Smooth muscle cell (in vitro differentiated cells): ENCODE data around the gene OR1B1. TPM values are rescaled to one million over a fixed set of nuclear protein-coding genes. Genes with fewer than 3 reads are reported as not detected.

Experiments
- DNase-seq: peaks from one replicate; lab custom pipeline; 2025; ENCODE audit not compliant: unreplicated experiment; lab: John Stamatoyannopoulos, UW
- H2AFZ ChIP-seq: fragments of 200-600 bp; sonication (generic); 2 replicates; pipeline ENCODE4 v1.6.0; 2016; ENCODE audit warnings: antibody characterized with exemption, low read depth, mild to moderate bottlenecking
- H3F3A ChIP-seq: fragments of 200-600 bp; sonication (generic); 2 replicates; pipeline ENCODE4 v1.6.0; 2017; ENCODE audit warnings: antibody characterized with exemption, low read depth
- H3K27ac ChIP-seq: fragments of 200-600 bp; sonication (generic); 2 replicates; pipeline ENCODE4 v1.5.1; 2016; ENCODE audit warnings: low read depth, mild to moderate bottlenecking
- H3K27me3 ChIP-seq: fragments of 200-600 bp; sonication (generic); 2 replicates; pipeline ENCODE4 v1.6.1; 2016; ENCODE audit warnings: low read depth, mild to moderate bottlenecking
- H3K36me3 ChIP-seq: fragments of 200-600 bp; sonication (generic); 2 replicates; pipeline ENCODE4 v1.5.1; 2016; ENCODE audit warnings: low read depth
- H3K4me1 ChIP-seq: fragments of 200-600 bp; sonication (generic); 2 replicates; pipeline ENCODE4 v1.5.1; 2016; ENCODE audit warnings: low read depth
- H3K4me2 ChIP-seq: fragments of 200-600 bp; sonication (generic); 2 replicates; pipeline ENCODE4 v1.6.0; 2016; ENCODE audit warnings: mild to moderate bottlenecking
- H3K4me3 ChIP-seq: fragments of 200-600 bp; sonication (generic); 2 replicates; pipeline ENCODE4 v1.5.1; 2016; ENCODE audit warnings: mild to moderate bottlenecking
- H3K79me2 ChIP-seq: fragments of 200-600 bp; sonication (generic); 2 replicates; pipeline ENCODE4 v1.6.0; 2016; ENCODE audit warnings: low read depth, mild to moderate bottlenecking
- H3K9ac ChIP-seq: fragments of 200-600 bp; sonication (generic); 2 replicates; pipeline ENCODE4 v1.6.0; 2016; ENCODE audit warnings: low read depth
- H3K9me3 ChIP-seq: fragments of 200-600 bp; sonication (generic); replicated peaks from 2 replicates; pipeline ENCODE4 v1.5.1; 2016; ENCODE audit warnings: low read depth
- H4K20me1 ChIP-seq: fragments of 200-600 bp; sonication (generic); 2 replicates; pipeline ENCODE4 v1.6.0; 2016; ENCODE audit warnings: low read depth
- CTCF ChIP-seq: fragments of 200-600 bp; sonication (generic); IDR thresholded peaks from 2 replicates; pipeline ENCODE4 v1.5.1; 2017; ENCODE audit warnings: borderline replicate concordance, mild to moderate bottlenecking, antibody characterized with exemption; ENCODE audit not compliant: insufficient read depth, poor library complexity, severe bottlenecking
- WGBS: methylation state at CpG from one replicate; pipeline ENCODE4 v1.1.7; 2016; ENCODE audit warnings: low lambda C conversion rate; 5-methylcytosine and 5-hydroxymethylcytosine counted together
- polyA plus RNA-seq: library from polyadenylated mRNA; unstranded; fragments of >200 nt; fragmentation: Nextera tagmentation; extraction: Ambion mirVana; gene quantifications from 2 replicates; pipeline ENCODE4 v1.2.1, GENCODE V29; 2016
- total RNA-seq: library from RNA; depleted of rRNA; stranded (reverse); fragments of >200 nt; gene quantifications from 2 replicates; pipeline ENCODE4 v1.2.3, GENCODE V29; 2014

The OR1B1 gene
- total and polyA plus RNA-seq, 2 experiments from 2014 or later = not detected

GRCh38 chr9:122661416-122661815 lies 4.0 kb upstream of the OR1B1 start, which contains the start of gene OR1L1:
OR1L1 (plus strand) TSS chr9:122661716; CDS start chr9:122661716, 0 bp downstream.
- no peak within 1 kb of the TSS for H3K4me3 ChIP-seq
- TF ChIP-seq CTCF = no peak
- no peaks in the 10 kb centered on the region for H3K79me2 ChIP-seq
- no peak within 1 kb of the TSS for H3K9ac ChIP-seq
- no peaks in the 10 kb centered on the region for H3K9me3 ChIP-seq
- H4K20me1 ChIP-seq = no peaks in the 10 kb centered on the region
- no peaks in the 10 kb centered on the region for H3K36me3 ChIP-seq
- no peak within 1 kb of the TSS for H3K27ac ChIP-seq
- 31% methylated on average over 2 of the region's 2 CpGs for WGBS
- no peaks in the 10 kb centered on the region for H3K4me1 ChIP-seq
- H3K4me2 ChIP-seq = no peak within 1 kb of the TSS
- no peak for DNase-seq
- no peak within 1 kb of the TSS for H2AFZ ChIP-seq
- no peaks in the 10 kb centered on the region for H3K27me3 ChIP-seq
- no peaks in the 10 kb centered on the region for H3F3A ChIP-seq

- WGBS = 5% methylated on average over 1 of the region's 1 CpG
- H3K4me1 ChIP-seq = no peaks in the 10 kb centered on the region
- no peak for TF ChIP-seq CTCF
These were observed 1.0 kb downstream of the OR1B1 start for GRCh38 chr9:122656378-122656777.

GRCh38 chr9:122642226-122642625 lies 15.2 kb downstream of the OR1B1 start:
- H3K4me1 ChIP-seq = no peaks in the 10 kb centered on the region
- no peak overlapping the region for H3K4me3 ChIP-seq
- no peak overlapping the region for H3K27ac ChIP-seq
- no peaks in the 10 kb centered on the region for H4K20me1 ChIP-seq
- no peaks in the 10 kb centered on the region for H3K27me3 ChIP-seq
- peaks cover 8% of the 10 kb centered on the region for H3K9me3 ChIP-seq
- TF ChIP-seq CTCF = no peak
- WGBS = 44% methylated on average over 2 of the region's 2 CpGs
- DNase-seq = no peak
- no peaks in the 10 kb centered on the region for H3F3A ChIP-seq
- H3K79me2 ChIP-seq = no peaks in the 10 kb centered on the region
- H3K9ac ChIP-seq = no peak overlapping the region
- H2AFZ ChIP-seq = no peak overlapping the region
- no peaks in the 10 kb centered on the region for H3K36me3 ChIP-seq
- no peak overlapping the region for H3K4me2 ChIP-seq

More at GRCh38 chr9:122656378-122656777, 1.0 kb downstream of the OR1B1 start:
- H3K27ac ChIP-seq = no peak overlapping the region
- no peak overlapping the region for H3K4me2 ChIP-seq
- no peak overlapping the region for H3K4me3 ChIP-seq
- H2AFZ ChIP-seq = no peak overlapping the region
- no peaks in the 10 kb centered on the region for H3F3A ChIP-seq
- H3K9ac ChIP-seq = no peak overlapping the region
- no peaks in the 10 kb centered on the region for H3K79me2 ChIP-seq
- no peaks in the 10 kb centered on the region for H3K27me3 ChIP-seq
- no peak for DNase-seq
- no peaks in the 10 kb centered on the region for H3K36me3 ChIP-seq
- H4K20me1 ChIP-seq = no peaks in the 10 kb centered on the region
- H3K9me3 ChIP-seq = peaks cover 10% of the 10 kb centered on the region

GRCh38 chr9:122619996-122620395 lies 37.4 kb downstream of the OR1B1 start:
- no peak for TF ChIP-seq CTCF
- no peak overlapping the region for H2AFZ ChIP-seq

More at GRCh38 chr9:122619996-122620395, 37.4 kb downstream of the OR1B1 start:
- 64% methylated on average over 7 of the region's 7 CpGs for WGBS
- H3K4me2 ChIP-seq = no peak overlapping the region
- H3K27me3 ChIP-seq = no peaks in the 10 kb centered on the region
- H4K20me1 ChIP-seq = no peaks in the 10 kb centered on the region
- no peak overlapping the region for H3K4me3 ChIP-seq
- H3K79me2 ChIP-seq = no peaks in the 10 kb centered on the region
- H3K36me3 ChIP-seq = no peaks in the 10 kb centered on the region
- no peaks in the 10 kb centered on the region for H3K4me1 ChIP-seq
- H3F3A ChIP-seq = no peaks in the 10 kb centered on the region
- no peak for DNase-seq
- H3K27ac ChIP-seq = no peak overlapping the region
- peaks cover 14% of the 10 kb centered on the region for H3K9me3 ChIP-seq
- no peak overlapping the region for H3K9ac ChIP-seq
